Measurements from ENCODE around the gene GAL3ST2. TPM values are rescaled to one million over a fixed set of nuclear protein-coding genes. Genes with fewer than 3 reads are reported as not detected.

The GAL3ST2 gene
- polyA plus RNA-seq, 1 of the 3 experiments (the other 2 are of a cell fraction), result 0.15 TPM

DNA sequence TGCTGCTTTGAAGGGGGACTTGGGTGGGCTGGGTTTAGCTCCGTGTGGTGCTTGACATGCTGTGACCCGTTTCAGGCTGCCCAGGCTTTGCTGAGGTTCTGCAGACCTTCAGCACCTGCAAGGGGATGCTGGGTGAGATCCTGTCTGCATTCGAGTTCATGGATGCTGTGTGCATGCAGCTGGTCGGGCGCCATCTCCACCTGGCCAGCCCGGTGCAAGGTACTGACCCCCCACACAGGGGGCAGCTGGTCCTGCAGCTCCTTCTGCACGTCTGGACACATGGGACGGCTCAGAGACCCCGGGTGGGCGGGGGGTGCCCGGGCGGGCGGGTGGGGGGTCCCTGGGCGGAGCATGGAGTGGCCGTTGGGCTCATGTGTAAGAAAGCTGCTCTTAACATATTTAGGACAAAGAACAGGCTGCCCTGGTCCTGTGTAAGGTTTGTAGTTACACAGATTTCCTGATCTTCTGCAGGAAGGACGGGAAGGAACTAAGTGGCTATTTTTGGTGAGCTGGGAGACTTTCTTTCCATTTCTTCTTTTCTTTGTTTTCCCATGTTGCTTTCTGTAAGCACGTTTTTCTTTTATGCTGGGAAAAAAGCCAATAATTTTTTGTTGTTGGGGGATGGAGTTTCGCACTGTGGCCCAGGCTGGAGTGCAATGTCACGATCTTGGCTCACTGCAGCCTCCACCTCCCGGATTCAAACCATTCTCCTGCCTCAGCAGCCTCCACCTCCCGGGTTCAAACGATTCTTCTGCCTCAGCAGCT, 26.4 kb upstream of the GAL3ST2 start:
- Histone ChIP-seq H3K9me2 (no peaks in the 10 kb centered on the region), H3K9me3 (no peaks in the 10 kb centered on the region), H4K20me1 (ENCODE audit: insufficient read depth) (no peaks in the 10 kb centered on the region), H3K27me3 (ENCODE audit: insufficient read depth) (no peaks in the 10 kb centered on the region), H3K9ac (no peak overlapping the region), H3F3A (replicated peaks; ENCODE audit: insufficient read depth) (no peaks in the 10 kb centered on the region), H2AFZ (ENCODE audit: low read depth) (no peak overlapping the region), H3K4me2 (no peak overlapping the region), H3K36me3 (replicated peaks in 1 of 2; ENCODE audit: control insufficient read depth in 1 of 2, insufficient read depth in 2 of 2, low read length in 1 of 2) (peaks cover 16 to 29% of the 10 kb centered on the region in 2 experiments), H3K4me3 (ENCODE audit: low read depth in 2 of 2, low read length in 1 of 2) (no peak overlapping the region), H3K4me1 (ENCODE audit: control insufficient read depth in 1 of 2, insufficient read depth in 2 of 2, low read depth in 1 of 2, low read length in 1 of 2) (no peaks in the 10 kb centered on the region), H3K79me2 (ENCODE audit: insufficient read depth) (no peaks in the 10 kb centered on the region; the same call in 1 of the 2 replicates), H3K27ac (ENCODE audit: low read depth in 2 of 2, low read length in 1 of 2) (no peak overlapping the region)
- POLR2A ChIA-PET, result no interaction called here
- CTCF ChIA-PET, result interaction anchor here (0.8 to 1.2 kb wide), 3 partner anchors 15 to 128 kb away, joined by 3 to 6 read pairs (median 4); no protein-coding TSS in a partner anchor
- DNase-seq, result no peak
- TF ChIP-seq TAF1 (IDR thresholded peaks at IDR 0.05; ENCODE audit: borderline replicate concordance, low read depth, low read length), result no peak
- TF ChIP-seq, protein P1, sequence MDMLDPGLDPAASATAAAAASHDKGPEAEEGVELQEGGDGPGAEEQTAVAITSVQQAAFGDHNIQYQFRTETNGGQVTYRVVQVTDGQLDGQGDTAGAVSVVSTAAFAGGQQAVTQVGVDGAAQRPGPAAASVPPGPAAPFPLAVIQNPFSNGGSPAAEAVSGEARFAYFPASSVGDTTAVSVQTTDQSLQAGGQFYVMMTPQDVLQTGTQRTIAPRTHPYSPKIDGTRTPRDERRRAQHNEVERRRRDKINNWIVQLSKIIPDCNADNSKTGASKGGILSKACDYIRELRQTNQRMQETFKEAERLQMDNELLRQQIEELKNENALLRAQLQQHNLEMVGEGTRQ (IDR thresholded peaks at IDR 0.05; ENCODE audit: borderline replicate concordance, low read depth, low read length), result no peak
- no peak for TF ChIP-seq EZH2phosphoT487 (IDR thresholded peaks at IDR 0.05; ENCODE audit: borderline replicate concordance, low read depth)
- TF ChIP-seq, protein P2, sequence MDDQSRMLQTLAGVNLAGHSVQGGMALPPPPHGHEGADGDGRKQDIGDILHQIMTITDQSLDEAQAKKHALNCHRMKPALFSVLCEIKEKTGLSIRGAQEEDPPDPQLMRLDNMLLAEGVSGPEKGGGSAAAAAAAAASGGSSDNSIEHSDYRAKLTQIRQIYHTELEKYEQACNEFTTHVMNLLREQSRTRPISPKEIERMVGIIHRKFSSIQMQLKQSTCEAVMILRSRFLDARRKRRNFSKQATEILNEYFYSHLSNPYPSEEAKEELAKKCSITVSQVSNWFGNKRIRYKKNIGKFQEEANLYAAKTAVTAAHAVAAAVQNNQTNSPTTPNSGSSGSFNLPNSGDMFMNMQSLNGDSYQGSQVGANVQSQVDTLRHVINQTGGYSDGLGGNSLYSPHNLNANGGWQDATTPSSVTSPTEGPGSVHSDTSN (IDR thresholded peaks at IDR 0.05), result no peak
- TF ChIP-seq MXI1 (IDR thresholded peaks at IDR 0.05; ENCODE audit: low read depth, low read length), result no peak
- TF ChIP-seq POLR2AphosphoS5 (IDR thresholded peaks at IDR 0.05; ENCODE audit: low read depth, low read length), result no peak
- TF ChIP-seq FOXM1 (IDR thresholded peaks at IDR 0.05; ENCODE audit: low read depth), result no peak
- no peak for TF ChIP-seq RXRA (IDR thresholded peaks at IDR 0.05; ENCODE audit: borderline replicate concordance, low read depth)
- TF ChIP-seq IRF3 (IDR thresholded peaks at IDR 0.05; ENCODE audit: low read depth, low read length), result no peak
- TF ChIP-seq REST (IDR thresholded peaks at IDR 0.05; ENCODE audit: low read depth, low read length), result no peak
- WGBS (ENCODE audit: low lambda C conversion rate), result 93% methylated on average over 17 of the region's 22 CpGs
